H1 (cell line): ENCODE measurements around the gene OBSCN. TPM values are rescaled to one million over a fixed set of nuclear protein-coding genes. Genes with fewer than 3 reads are reported as not detected.

Experiments
- CTCF ChIA-PET: fragments of 300-600 bp; sonication (Branson Sonifier 250); formaldehyde crosslinking; loops from one replicate; lab custom pipeline; 2021; ENCODE audit not compliant: partially characterized antibody; lab: Charles Lee
- POLR2A ChIA-PET: fragments of 300-600 bp; sonication (Branson Sonifier 250); formaldehyde crosslinking; loops from one replicate; lab custom pipeline; 2021; ENCODE audit warnings: inconsistent platforms; ENCODE audit not compliant: partially characterized antibody; lab: Charles Lee
- DNase-seq, 2 experiments: peaks; one replicate each; pipeline versions ENCODE4 v3.0.0 to v3.0.0-alpha.2; 2010 to 2022; ENCODE audit warnings: low spot score in 2 of 2, low read depth in 1 of 2, mixed read lengths in 1 of 2
- FAIRE-seq: peaks from 2 replicates; lab custom pipeline; 2011; peaks lifted over from hg19 to GRCh38; lab: Jason Lieb, UNC
- H2AFZ ChIP-seq: 2 replicates; pipeline ENCODE4 v1.8.1; 2012; ENCODE audit warnings: low read length, inconsistent platforms
- H2AK5ac ChIP-seq: 2 replicates; pipeline ENCODE4 v1.6.1; 2013; ENCODE audit warnings: low read depth, low read length
- H2BK120ac ChIP-seq: replicated peaks from 2 replicates; pipeline ENCODE3; 2013; ENCODE audit warnings: low read depth, low read length, inconsistent platforms
- H2BK12ac ChIP-seq: 2 replicates; pipeline ENCODE4 v1.6.1; 2013; ENCODE audit warnings: low read depth, low read length
- H2BK15ac ChIP-seq: 2 replicates; pipeline ENCODE4 v1.6.1; 2013; ENCODE audit warnings: low read length
- H2BK20ac ChIP-seq: 2 replicates; pipeline ENCODE4 v1.6.1; 2013; ENCODE audit warnings: low read length
- H2BK5ac ChIP-seq: 2 replicates; pipeline ENCODE4 v1.6.1; 2013; ENCODE audit warnings: low read depth, low read length
- H3K14ac ChIP-seq: 2 replicates; pipeline ENCODE4 v1.6.1; 2013; ENCODE audit warnings: inconsistent platforms; ENCODE audit not compliant: insufficient read length
- H3K18ac ChIP-seq: 2 replicates; pipeline ENCODE4 v1.6.1; 2013; ENCODE audit warnings: low read length; ENCODE audit errors: extremely low read depth
- H3K23ac ChIP-seq: 2 replicates; pipeline ENCODE4 v1.6.1; 2013; ENCODE audit warnings: inconsistent platforms; ENCODE audit not compliant: insufficient read length
- H3K23me2 ChIP-seq: 2 replicates; pipeline ENCODE4 v1.6.1; 2013; ENCODE audit warnings: low read depth, low read length
- H3K27ac ChIP-seq: 2 replicates; pipeline ENCODE4 v1.6.1; 2011; ENCODE audit warnings: low read depth, low read length, inconsistent platforms
- H3K27me3 ChIP-seq, 4 experiments: replicated peaks in 1 of 4; 1 replicate in 1 of 4; 2 replicates in 3 of 4; pipeline versions ENCODE4 v1.6.1 to v1.8.1; 2011 to 2013; ENCODE audit warnings: low read length in 3 of 4, mild to moderate bottlenecking in 3 of 4, inconsistent platforms in 2 of 4, mixed read lengths in 2 of 4, moderate library complexity in 1 of 4; ENCODE audit not compliant: control insufficient read depth in 3 of 4, insufficient read depth in 3 of 4; ENCODE audit errors: extremely low read depth in 1 of 4
- H3K36me3 ChIP-seq, 4 experiments: 2 replicates each; pipeline versions ENCODE4 v1.6.1 to v1.8.1; 2011 to 2013; ENCODE audit warnings: mild to moderate bottlenecking in 4 of 4, low read length in 3 of 4, moderate library complexity in 2 of 4, control low read depth in 1 of 4, inconsistent platforms in 1 of 4; ENCODE audit not compliant: insufficient read depth in 4 of 4, control insufficient read depth in 2 of 4
- H3K4ac ChIP-seq: replicated peaks from 2 replicates; pipeline ENCODE3; 2013; ENCODE audit warnings: low read length, low read depth, mixed read lengths, inconsistent platforms; ENCODE audit not compliant: insufficient read length
- H3K4me1 ChIP-seq, 4 experiments: replicated peaks in 1 of 4; 1 replicate in 1 of 4; 2 replicates in 3 of 4; pipeline versions ENCODE4 v1.6.1 to v1.8.1; 2011 to 2013; ENCODE audit warnings: low read length in 3 of 4, inconsistent platforms in 2 of 4, mixed read lengths in 1 of 4; ENCODE audit not compliant: insufficient read depth in 4 of 4, control insufficient read depth in 3 of 4
- H3K4me2 ChIP-seq, 2 experiments: 2 replicates each; pipeline versions ENCODE4 v1.6.1 to v1.8.1; 2011 to 2013; ENCODE audit warnings: low read depth in 2 of 2, low read length in 2 of 2, control low read depth in 1 of 2, inconsistent platforms in 1 of 2, mild to moderate bottlenecking in 1 of 2; ENCODE audit not compliant: insufficient read depth in 1 of 2
- H3K4me3 ChIP-seq, 4 experiments: fragments of 200-600, 300-600 bp in 1 of 4; sonication (generic), shearing (Covaris generic), sonication (Bioruptor Twin) in 1 of 4; 2 replicates each; pipeline versions ENCODE4 v1.5.1 to v1.8.1; 2011 to 2016; ENCODE audit warnings: low read length in 4 of 4, low read depth in 3 of 4, control low read depth in 2 of 4, inconsistent platforms in 2 of 4, mild to moderate bottlenecking in 2 of 4, mixed read lengths in 1 of 4, moderate library complexity in 1 of 4; ENCODE audit not compliant: insufficient read depth in 2 of 4; ENCODE audit errors: extremely low read depth in 1 of 4
- H3K56ac ChIP-seq: replicated peaks from 2 replicates; pipeline ENCODE3; 2013; ENCODE audit warnings: low read depth, mild to moderate bottlenecking, mixed read lengths, low read length, inconsistent platforms; ENCODE audit not compliant: insufficient read length
- H3K79me1 ChIP-seq: 2 replicates; pipeline ENCODE4 v1.6.1; 2013; ENCODE audit warnings: low read depth, low read length, control low read depth
- H3K79me2 ChIP-seq, 2 experiments: 2 replicates each; pipeline versions ENCODE4 v1.6.1 to v1.8.1; 2012 to 2013; ENCODE audit warnings: low read length in 2 of 2, mild to moderate bottlenecking in 2 of 2, inconsistent platforms in 1 of 2; ENCODE audit not compliant: insufficient read depth in 2 of 2, control insufficient read depth in 1 of 2
- H3K9ac ChIP-seq, 4 experiments: replicated peaks in 1 of 4; 1 replicate in 1 of 4; 2 replicates in 3 of 4; pipeline versions ENCODE4 v1.6.1 to v1.8.1; 2011 to 2013; ENCODE audit warnings: low read depth in 3 of 4, low read length in 3 of 4, control low read depth in 2 of 4, mild to moderate bottlenecking in 2 of 4, moderate library complexity in 2 of 4, inconsistent platforms in 1 of 4; ENCODE audit errors: extremely low read depth in 1 of 4
- H3K9me3 ChIP-seq, 2 experiments: 2 replicates each; pipeline versions ENCODE4 v1.6.1 to v1.8.1; 2012 to 2013; ENCODE audit warnings: mild to moderate bottlenecking in 2 of 2, moderate library complexity in 2 of 2, control low read depth in 1 of 2, inconsistent platforms in 1 of 2, low read depth in 1 of 2, low read length in 1 of 2, mixed read lengths in 1 of 2; ENCODE audit not compliant: insufficient read depth in 2 of 2
- H4K20me1 ChIP-seq, 2 experiments: replicated peaks in 1 of 2; 2 replicates each; pipeline versions ENCODE3 to v1.8.1; 2011 to 2013; ENCODE audit warnings: inconsistent platforms in 2 of 2, low read length in 2 of 2, mild to moderate bottlenecking in 1 of 2; ENCODE audit not compliant: insufficient read depth in 2 of 2, control insufficient read depth in 1 of 2
- H4K5ac ChIP-seq: 2 replicates; pipeline ENCODE4 v1.6.1; 2013; ENCODE audit warnings: low read length, low read depth, mixed read lengths, inconsistent platforms; ENCODE audit not compliant: insufficient read length
- H4K8ac ChIP-seq: 2 replicates; pipeline ENCODE4 v1.8.0; 2013; ENCODE audit warnings: mild to moderate bottlenecking, moderate library complexity, low read length, inconsistent platforms; ENCODE audit not compliant: insufficient read depth; ENCODE audit errors: extremely low read depth
- H4K91ac ChIP-seq: replicated peaks from 2 replicates; pipeline ENCODE3; 2013; ENCODE audit warnings: low read length, mixed read lengths, inconsistent platforms; ENCODE audit not compliant: insufficient read length
- BACH1 ChIP-seq: IDR thresholded peaks from 2 replicates; pipeline ENCODE4 v1.6.1; 2012; ENCODE audit warnings: low read length, improper control_type of control experiment
- CBX8 ChIP-seq: fragments of 300-800, 300-1000 bp; sonication (generic); IDR thresholded peaks from 2 replicates; pipeline ENCODE4 v1.7.1; 2016; ENCODE audit warnings: low read depth, low read length, borderline replicate concordance
- EGR1 ChIP-seq: IDR thresholded peaks from 2 replicates; pipeline ENCODE4 v1.6.1; 2011; ENCODE audit warnings: low read depth, low read length, borderline replicate concordance
- GTF2F1 ChIP-seq: IDR thresholded peaks from 2 replicates; pipeline ENCODE4 v1.6.1; 2012; ENCODE audit warnings: low read depth, low read length, improper control_type of control experiment, borderline replicate concordance
- KDM1A ChIP-seq: fragments of 200-600, 300-600 bp; sonication (generic); IDR thresholded peaks from 2 replicates; pipeline ENCODE4 v1.7.1; 2016; ENCODE audit warnings: mild to moderate bottlenecking, low read length, borderline replicate concordance
- POLR2A ChIP-seq, 2 experiments: IDR thresholded peaks; 1 replicate in 1 of 2; 2 replicates in 1 of 2; pipeline ENCODE4 v1.6.1; 2011; ENCODE audit warnings: low read depth in 2 of 2, low read length in 2 of 2, mild to moderate bottlenecking in 2 of 2; ENCODE audit errors: control extremely low read depth in 1 of 2
- POLR2AphosphoS5 ChIP-seq: IDR thresholded peaks from 2 replicates; pipeline ENCODE4 v1.6.1; 2011; ENCODE audit warnings: low read depth, low read length
- RXRA ChIP-seq: IDR thresholded peaks from 2 replicates; pipeline ENCODE4 v1.6.1; 2011; ENCODE audit warnings: low read depth, mild to moderate bottlenecking, low read length, moderate library complexity; ENCODE audit not compliant: insufficient read depth
- TBP ChIP-seq: IDR thresholded peaks from 2 replicates; pipeline ENCODE4 v1.6.1; 2011; ENCODE audit warnings: low read depth, low read length, improper control_type of control experiment
- WGBS, 2 experiments: shearing (Covaris generic) in 1 of 2; methylation state at CpG; one replicate each; pipeline versions ENCODE4 v1.1.6 to v1.1.7; 2013 to 2015; ENCODE audit warnings: low lambda C conversion rate in 2 of 2, mixed read lengths in 2 of 2, inconsistent platforms in 1 of 2, low coverage in 1 of 2, missing lambda C conversion rate in 1 of 2; ENCODE audit not compliant: insufficient replicate concordance in 2 of 2, insufficient coverage in 1 of 2, insufficient read length in 1 of 2; ENCODE audit errors: extremely low coverage in 1 of 2, missing lambda C conversion rate in 1 of 2; 5-methylcytosine and 5-hydroxymethylcytosine counted together
- polyA plus RNA-seq, 7 experiments: library from polyadenylated mRNA; depleted of rRNA in 3 of 7; stranded (reverse) in 5 of 7; unstranded in 2 of 7; fragments of >200 nt in 5 of 7; fragments of 200-250 nt in 2 of 7; gene quantifications; 1 replicate in 5 of 7; 2 replicates in 1 of 7; 4 replicates in 1 of 7; pipeline versions ENCODE4 v1.2.1 to v1.2.3, GENCODE V29; 2011 to 2013; ENCODE audit warnings: missing spikeins in 2 of 7, mixed read lengths in 2 of 7
- total RNA-seq: library from RNA; stranded (reverse); fragmentation: NEBNext Ultra II Directional; extraction: Animal tissue kit (Norgen Biotek cat#: 25700); gene quantifications from 2 replicates; pipeline ENCODE4 v1.2.1, GENCODE V29; 2021
- TF ChIP-seq, protein P1 (sequence below): IDR thresholded peaks from 2 replicates; pipeline ENCODE4 v1.6.1; 2012; ENCODE audit warnings: low read length, inconsistent platforms

Gene OBSCN
- total and polyA plus RNA-seq, 2 of the 8 experiments (the other 6 are each of a cell fraction or from before 2014, with no cell fraction given): 7.5 to 28.4 TPM

DNA sequence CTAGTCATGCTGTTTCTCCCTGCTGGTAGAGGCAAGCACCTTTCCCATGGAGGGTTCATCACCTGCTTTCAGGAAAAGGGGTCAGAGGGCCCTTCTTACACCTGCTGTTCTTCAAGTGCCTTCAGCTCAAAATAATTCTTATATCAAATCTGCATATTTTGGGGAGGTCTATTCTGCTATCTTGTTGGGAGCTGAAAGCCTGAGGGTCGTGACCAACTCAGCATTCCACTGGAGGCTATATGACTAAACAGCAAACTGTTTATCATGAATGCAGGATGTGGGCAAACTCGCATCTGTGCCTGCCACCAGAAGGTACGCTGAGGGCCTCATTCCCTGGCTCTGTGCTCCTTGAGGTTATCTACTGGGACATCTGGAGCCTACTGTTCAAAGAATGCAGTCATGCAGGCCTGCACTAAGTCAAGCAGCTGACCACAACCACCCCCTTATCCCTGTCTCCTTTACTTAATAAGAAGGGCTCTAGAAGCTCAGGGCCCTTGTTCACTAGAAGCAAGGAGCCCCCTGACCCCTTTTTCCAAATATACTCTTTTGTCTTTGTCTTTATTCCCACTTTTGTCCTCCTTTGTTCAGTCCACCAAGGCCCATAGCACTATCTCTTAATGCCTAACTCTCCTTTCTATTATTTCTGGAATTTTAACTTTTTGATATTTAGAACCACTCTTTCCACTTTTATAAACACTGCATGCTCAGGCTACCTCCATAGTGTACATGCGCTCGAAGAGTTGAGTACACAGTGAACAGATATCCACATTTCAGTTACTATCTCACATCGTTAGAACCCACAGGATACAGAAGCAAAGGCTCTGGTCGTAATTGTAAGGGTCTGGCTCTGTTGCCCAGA is 213.4 kb downstream of the OBSCN start:
- H2BK12ac ChIP-seq: no peak overlapping the region
- H2BK15ac ChIP-seq: no peak overlapping the region
- H3K79me2 ChIP-seq: no peaks in the 10 kb centered on the region
- H3K4ac ChIP-seq: no peak overlapping the region
- no peak for DNase-seq
- H2BK20ac ChIP-seq: no peak overlapping the region
- no peak overlapping the region for H3K23ac ChIP-seq
- H3K4me1 ChIP-seq: peaks cover 0 to 4% (median 1%) of the 10 kb centered on the region in 4 experiments; a peak in 2 of 7 replicates
- no peak overlapping the region for H2AK5ac ChIP-seq
- no peak overlapping the region for H3K4me2 ChIP-seq
- 84% methylated on average over 7 of the region's 7 CpGs; no CpG with 5 or more reads in 1 of the 2 experiments for WGBS, 2 experiments
- H3K4me3 ChIP-seq: no peak overlapping the region
- no peaks in the 10 kb centered on the region for H3K36me3 ChIP-seq
- FAIRE-seq: no peak
- H3K9ac ChIP-seq: no peak overlapping the region
- H3K27me3 ChIP-seq: peaks cover 2 to 64% (median 27%) of the 10 kb centered on the region in 4 experiments
- H3K14ac ChIP-seq: no peak overlapping the region
- no peak overlapping the region for H2AFZ ChIP-seq
- H4K8ac ChIP-seq: no peak overlapping the region
- peaks cover 0 to 4% of the 10 kb centered on the region in 2 experiments for H4K20me1 ChIP-seq
- H3K23me2 ChIP-seq: peaks cover 1% of the 10 kb centered on the region; the same call in 1 of the 2 replicates
- no peak overlapping the region for H2BK120ac ChIP-seq
- peaks cover 0 to 11% of the 10 kb centered on the region in 2 experiments; a peak in 1 of 4 replicates for H3K9me3 ChIP-seq
- H3K79me1 ChIP-seq: no peaks in the 10 kb centered on the region
- no peak overlapping the region for H4K5ac ChIP-seq
- ChIA-PET CTCF (interaction anchor here (0.7 to 4.1 kb wide), 7 partner anchors 13 to 80 kb away, joined by 3 to 17 read pairs (median 3); no protein-coding TSS in a partner anchor), POLR2A (interaction anchor here (1.4 to 5.6 kb wide), 4 partner anchors 9 to 55 kb away, joined by 3 to 37 read pairs (median 7); a partner anchor contains a TSS)
- H4K91ac ChIP-seq: no peak overlapping the region
- H3K18ac ChIP-seq: no peak overlapping the region
- H3K27ac ChIP-seq: no peak overlapping the region
- no peak overlapping the region for H2BK5ac ChIP-seq
- H3K56ac ChIP-seq: no peak overlapping the region
- TF ChIP-seq POLR2AphosphoS5 (no peak), BACH1 (no peak), TBP (no peak), EGR1 (no peak), RXRA (no peak), CBX8 (no peak), POLR2A (IDR thresholded peaks at IDR 0.05; ENCODE audit: control extremely low read depth in 1 of 2, low read depth in 2 of 2, low read length in 2 of 2) (no peak), KDM1A (no peak), GTF2F1 (no peak)
- TF ChIP-seq, protein P1, sequence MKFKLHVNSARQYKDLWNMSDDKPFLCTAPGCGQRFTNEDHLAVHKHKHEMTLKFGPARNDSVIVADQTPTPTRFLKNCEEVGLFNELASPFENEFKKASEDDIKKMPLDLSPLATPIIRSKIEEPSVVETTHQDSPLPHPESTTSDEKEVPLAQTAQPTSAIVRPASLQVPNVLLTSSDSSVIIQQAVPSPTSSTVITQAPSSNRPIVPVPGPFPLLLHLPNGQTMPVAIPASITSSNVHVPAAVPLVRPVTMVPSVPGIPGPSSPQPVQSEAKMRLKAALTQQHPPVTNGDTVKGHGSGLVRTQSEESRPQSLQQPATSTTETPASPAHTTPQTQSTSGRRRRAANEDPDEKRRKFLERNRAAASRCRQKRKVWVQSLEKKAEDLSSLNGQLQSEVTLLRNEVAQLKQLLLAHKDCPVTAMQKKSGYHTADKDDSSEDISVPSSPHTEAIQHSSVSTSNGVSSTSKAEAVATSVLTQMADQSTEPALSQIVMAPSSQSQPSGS: no peak
